Gastroesophageal sphincter (tissue), 3 donors: ENCODE measurements around the gene DPT.

Source experiments
- POLR2A ChIP-seq, 2 donors: fragments of 450-650 bp; IDR thresholded peaks; one replicate each; pipeline ENCODE4 v1.6.1; 2017; ENCODE audit warnings: antibody characterized with exemption in 2 of 2, mild to moderate bottlenecking in 2 of 2, moderate library complexity in 1 of 2
- POLR2AphosphoS5 ChIP-seq: sonication (generic); formaldehyde crosslinking; IDR thresholded peaks from one replicate; pipeline ENCODE4 v1.6.1; 2017; ENCODE audit warnings: antibody characterized with exemption
- TF ChIP-seq, protein P1 (sequence below), 4 experiments: fragments of 200-600 bp in 2 of 4; fragments of 450-650 bp in 2 of 4; sonication (generic) in 1 of 4; IDR thresholded peaks; one replicate each; pipeline ENCODE4 v1.5.1; 2017 to 2019; ENCODE audit warnings: antibody characterized with exemption in 4 of 4, mild to moderate bottlenecking in 2 of 4, moderate library complexity in 2 of 4

DNA sequence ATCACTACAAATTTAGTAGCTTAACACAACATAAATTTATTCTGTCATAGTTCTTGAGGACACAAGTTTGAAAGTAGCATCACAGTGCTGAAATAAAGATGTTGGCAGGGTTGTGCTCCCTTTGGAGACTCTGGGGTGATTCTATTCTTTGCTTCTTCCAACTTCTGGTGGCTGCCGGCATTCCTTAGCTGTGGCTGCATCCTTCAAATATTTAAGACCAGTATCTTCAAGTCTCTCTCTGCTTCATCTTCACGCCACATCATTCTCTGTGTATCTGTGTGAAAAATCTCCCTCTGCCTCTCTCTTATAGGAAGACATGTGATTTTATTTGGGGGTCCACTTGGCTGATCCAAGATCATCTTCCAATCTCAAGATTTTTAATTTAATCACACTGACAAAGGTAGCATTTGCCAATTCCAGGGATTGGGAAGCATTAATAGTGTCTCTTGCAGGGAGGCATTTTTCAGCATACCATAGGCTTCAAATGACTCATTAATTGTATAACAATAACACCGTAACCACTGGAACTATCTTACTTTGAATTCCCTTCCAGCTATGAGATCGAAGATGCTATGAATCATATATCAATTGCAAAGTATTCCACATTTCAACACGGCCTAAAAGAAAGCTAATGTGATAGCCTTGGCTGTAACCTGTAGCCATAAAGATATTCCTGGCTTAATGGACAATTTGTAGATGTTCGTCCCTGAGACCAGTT is 74.6 kb downstream of the DPT start:
- TF ChIP-seq, protein P1, sequence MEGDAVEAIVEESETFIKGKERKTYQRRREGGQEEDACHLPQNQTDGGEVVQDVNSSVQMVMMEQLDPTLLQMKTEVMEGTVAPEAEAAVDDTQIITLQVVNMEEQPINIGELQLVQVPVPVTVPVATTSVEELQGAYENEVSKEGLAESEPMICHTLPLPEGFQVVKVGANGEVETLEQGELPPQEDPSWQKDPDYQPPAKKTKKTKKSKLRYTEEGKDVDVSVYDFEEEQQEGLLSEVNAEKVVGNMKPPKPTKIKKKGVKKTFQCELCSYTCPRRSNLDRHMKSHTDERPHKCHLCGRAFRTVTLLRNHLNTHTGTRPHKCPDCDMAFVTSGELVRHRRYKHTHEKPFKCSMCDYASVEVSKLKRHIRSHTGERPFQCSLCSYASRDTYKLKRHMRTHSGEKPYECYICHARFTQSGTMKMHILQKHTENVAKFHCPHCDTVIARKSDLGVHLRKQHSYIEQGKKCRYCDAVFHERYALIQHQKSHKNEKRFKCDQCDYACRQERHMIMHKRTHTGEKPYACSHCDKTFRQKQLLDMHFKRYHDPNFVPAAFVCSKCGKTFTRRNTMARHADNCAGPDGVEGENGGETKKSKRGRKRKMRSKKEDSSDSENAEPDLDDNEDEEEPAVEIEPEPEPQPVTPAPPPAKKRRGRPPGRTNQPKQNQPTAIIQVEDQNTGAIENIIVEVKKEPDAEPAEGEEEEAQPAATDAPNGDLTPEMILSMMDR (IDR thresholded peaks at IDR 0.05) = no peak
- TF ChIP-seq POLR2A (IDR thresholded peaks at IDR 0.05) (no peak), POLR2AphosphoS5 (no peak)
